Suprapubic skin (tissue), 4 donors: Measurements from ENCODE around the gene GNA12. TPM values are rescaled to one million over a fixed set of nuclear protein-coding genes. Genes with fewer than 3 reads are reported as not detected.

ENCODE experiments used
- DNase-seq, 2 donors: peaks; one replicate each; pipeline ENCODE4 v3.0.0-alpha.2; 2019; ENCODE audit warnings: low spot score in 2 of 2
- H3K27ac ChIP-seq: fragments of 200-600 bp; sonication (generic); one replicate; pipeline ENCODE4 v1.5.1; 2019
- H3K27me3 ChIP-seq: fragments of 200-600 bp; sonication (generic); one replicate; pipeline ENCODE4 v1.5.1; 2019
- H3K36me3 ChIP-seq: fragments of 200-600 bp; sonication (generic); one replicate; pipeline ENCODE4 v1.5.1; 2019
- H3K4me1 ChIP-seq: fragments of 200-600 bp; sonication (generic); one replicate; pipeline ENCODE4 v1.5.1; 2019
- H3K4me3 ChIP-seq: fragments of 200-600 bp; sonication (generic); one replicate; pipeline ENCODE4 v1.5.1; 2019; ENCODE audit warnings: mild to moderate bottlenecking
- H3K9me3 ChIP-seq: fragments of 200-600 bp; sonication (generic); one replicate; pipeline ENCODE4 v1.5.1; 2019
- CTCF ChIP-seq, 2 donors: fragments of 200-600 bp in 1 of 2; fragments of 450-650 bp in 1 of 2; sonication (generic) in 1 of 2; IDR thresholded peaks; one replicate each; pipeline ENCODE4 v1.5.1; 2016 to 2019; ENCODE audit warnings: antibody characterized with exemption in 2 of 2, mild to moderate bottlenecking in 1 of 2, moderate library complexity in 1 of 2
- EP300 ChIP-seq: sonication (generic); formaldehyde crosslinking; IDR thresholded peaks from one replicate; pipeline ENCODE4 v1.6.1; 2017; ENCODE audit warnings: antibody characterized with exemption
- POLR2A ChIP-seq, 2 donors: fragments of 450-650 bp; IDR thresholded peaks; one replicate each; pipeline ENCODE4 v1.6.1; 2017; ENCODE audit warnings: antibody characterized with exemption in 2 of 2, mild to moderate bottlenecking in 2 of 2, moderate library complexity in 2 of 2
- POLR2AphosphoS5 ChIP-seq, 3 donors: sonication (generic); formaldehyde crosslinking; IDR thresholded peaks; one replicate each; pipeline ENCODE4 v1.6.1; 2017; ENCODE audit warnings: antibody characterized with exemption in 3 of 3
- WGBS: methylation state at CpG from one replicate; pipeline ENCODE4 v1.1.5; 2018; 5-methylcytosine and 5-hydroxymethylcytosine counted together
- total RNA-seq, 4 donors: library from RNA; depleted of rRNA; stranded (reverse); fragments of >200 nt; gene quantifications; one replicate each; pipeline ENCODE4 v1.1.0, GENCODE V29; 2016

Gene GNA12
- total RNA-seq, 4 donors from 2014 or later, result 9.7 to 15.0 (median 13.3) TPM

GRCh38 chr7:2786607-2787116, 57.4 kb downstream of the GNA12 start:
- no peaks in the 10 kb centered on the region for H3K4me1 ChIP-seq
- H3K27ac ChIP-seq, result no peak overlapping the region
- no peaks in the 10 kb centered on the region for H3K9me3 ChIP-seq
- H3K36me3 ChIP-seq, result peaks cover 8% of the 10 kb centered on the region
- no peaks in the 10 kb centered on the region for H3K27me3 ChIP-seq
- WGBS, result 87% methylated on average over 11 of the region's 11 CpGs
- H3K4me3 ChIP-seq, result no peak overlapping the region
- TF ChIP-seq CTCF (IDR thresholded peaks at IDR 0.05) (no peak), EP300 (no peak), POLR2A (IDR thresholded peaks at IDR 0.05) (no peak), POLR2AphosphoS5 (IDR thresholded peaks at IDR 0.05) (no peak)
- no peak for DNase-seq

GRCh38 chr7:2785071-2785500, 59.0 kb downstream of the GNA12 start:
- H3K9me3 ChIP-seq, result no peaks in the 10 kb centered on the region
- H3K27me3 ChIP-seq, result no peaks in the 10 kb centered on the region
- H3K4me3 ChIP-seq, result no peak overlapping the region
- TF ChIP-seq POLR2A (IDR thresholded peaks at IDR 0.05), result no peak
- TF ChIP-seq CTCF (IDR thresholded peaks at IDR 0.05), result no peak
- TF ChIP-seq EP300, result no peak
- no peak for TF ChIP-seq POLR2AphosphoS5 (IDR thresholded peaks at IDR 0.05)
- DNase-seq, result no peak
- H3K27ac ChIP-seq, result no peak overlapping the region
- 65% methylated on average over 6 of the region's 6 CpGs for WGBS
- peaks cover 8% of the 10 kb centered on the region for H3K36me3 ChIP-seq
- H3K4me1 ChIP-seq, result no peaks in the 10 kb centered on the region

GRCh38 chr7:2782565-2782964, 61.5 kb downstream of the GNA12 start:
- no peak overlapping the region for H3K27ac ChIP-seq
- H3K9me3 ChIP-seq, result no peaks in the 10 kb centered on the region
- DNase-seq, result no peak
- H3K36me3 ChIP-seq, result peaks cover 2% of the 10 kb centered on the region
- no peaks in the 10 kb centered on the region for H3K27me3 ChIP-seq
- WGBS, result 92% methylated on average over 4 of the region's 4 CpGs
- H3K4me1 ChIP-seq, result no peaks in the 10 kb centered on the region
- H3K4me3 ChIP-seq, result no peak overlapping the region
- TF ChIP-seq EP300, result no peak
- TF ChIP-seq CTCF (IDR thresholded peaks at IDR 0.05), result no peak

- Histone ChIP-seq H3K9me3 (no peaks in the 10 kb centered on the region), H3K4me1 (no peaks in the 10 kb centered on the region), H3K27me3 (no peaks in the 10 kb centered on the region), H3K36me3 (no peaks in the 10 kb centered on the region), H3K4me3 (no peak overlapping the region), H3K27ac (no peak overlapping the region)
- DNase-seq, result no peak
- 93% methylated on average over 2 of the region's 2 CpGs for WGBS
- TF ChIP-seq POLR2AphosphoS5 (IDR thresholded peaks at IDR 0.05) (no peak), EP300 (no peak), CTCF (IDR thresholded peaks at IDR 0.05) (no peak), POLR2A (IDR thresholded peaks at IDR 0.05) (no peak)
Measured at GRCh38 chr7:2782121-2782520, 62.0 kb downstream of the GNA12 start.

GRCh38 chr7:2781636-2782035, 62.5 kb downstream of the GNA12 start:
- TF ChIP-seq POLR2A (IDR thresholded peaks at IDR 0.05), result no peak
- TF ChIP-seq CTCF (IDR thresholded peaks at IDR 0.05), result no peak
- TF ChIP-seq POLR2AphosphoS5 (IDR thresholded peaks at IDR 0.05), result no peak
- no peak for TF ChIP-seq EP300
- Histone ChIP-seq H3K27me3 (no peaks in the 10 kb centered on the region), H3K9me3 (no peaks in the 10 kb centered on the region), H3K4me3 (no peak overlapping the region), H3K36me3 (no peaks in the 10 kb centered on the region), H3K27ac (no peak overlapping the region), H3K4me1 (no peaks in the 10 kb centered on the region)
- WGBS, result 85% methylated on average over 2 of the region's 2 CpGs
- no peak for DNase-seq
